Superior temporal gyrus (tissue), 1 donor: ENCODE results near the gene CERS2.
"Not testable (repeated sequence)": the region's sequence is repeated elsewhere in the genome, so short reads cannot be mapped to it uniquely, and the experiment has no call there.

Experiments used
- DNase-seq: peaks from one replicate; pipeline ENCODE4 v3.0.0-alpha.2; 2016; ENCODE audit errors: extremely low spot score

Gene CERS2

GRCh38 chr1:150970808-150971582 is 3.6 kb downstream of the CERS2 start:
- DNase-seq: no peak

- no peak for DNase-seq
Observed at GRCh38 chr1:150969626-150970025, 5.0 kb downstream of the CERS2 start.

GRCh38 chr1:150968491-150968890 is 6.1 kb downstream of the CERS2 start:
- DNase-seq: peak; percentile 82

- DNase-seq: no peak
Observed at GRCh38 chr1:150967936-150968335, 6.7 kb downstream of the CERS2 start.

- DNase-seq: peak; percentile 56
Observed at GRCh38 chr1:150966011-150966410, 8.6 kb downstream of the CERS2 start.

- DNase-seq: no peak
Observed at GRCh38 chr1:150965605-150966004, 9.0 kb downstream of the CERS2 start.

GRCh38 chr1:150964164-150964489 is 10.5 kb downstream of the CERS2 start:
- DNase-seq: no peak

GRCh38 chr1:150963321-150964163 is 11.1 kb downstream of the CERS2 start:
- no peak for DNase-seq

GRCh38 chr1:150961756-150962155 is 12.9 kb downstream of the CERS2 start:
- DNase-seq: no peak

GRCh38 chr1:150960646-150961045 is 14.0 kb downstream of the CERS2 start:
- DNase-seq: no peak

- no peak for DNase-seq
Observed at GRCh38 chr1:150957666-150958065, 17.0 kb downstream of the CERS2 start.

- no peak for DNase-seq
Observed at GRCh38 chr1:150955280-150955679, 19.4 kb downstream of the CERS2 start.

- DNase-seq: no peak
Observed at GRCh38 chr1:150954708-150955107, 19.9 kb downstream of the CERS2 start.

- DNase-seq: no peak
Observed at GRCh38 chr1:150944856-150945255, 29.8 kb downstream of the CERS2 start.

- DNase-seq: no peak
Observed at GRCh38 chr1:150931773-150932172, 42.9 kb downstream of the CERS2 start.

- DNase-seq: not testable (repeated sequence)
Observed at GRCh38 chr1:150928775-150929174, 45.9 kb downstream of the CERS2 start.

- DNase-seq: no peak
Observed at GRCh38 chr1:150928286-150928685, 46.3 kb downstream of the CERS2 start.

GRCh38 chr1:150927624-150928023 is 47.0 kb downstream of the CERS2 start:
- DNase-seq: no peak

GRCh38 chr1:150926097-150926741 is 48.4 kb downstream of the CERS2 start, which contains the start of gene SETDB1:
Gene SETDB1 (plus strand): TSS chr1:150926363. CDS start chr1:150927715, 1,352 bp downstream.
- DNase-seq: peak; percentile 97

- no peak for DNase-seq
Observed at GRCh38 chr1:150925080-150925479, 49.6 kb downstream of the CERS2 start.

GRCh38 chr1:150922519-150922975 is 52.1 kb downstream of the CERS2 start:
- DNase-seq: peak; percentile 79

GRCh38 chr1:150917387-150917786 is 57.2 kb downstream of the CERS2 start:
- DNase-seq: no peak
